GM12872 (cell line): Measurements from ENCODE around the gene POLD4.

Experiments
- TF ChIP-seq, protein P1 (sequence below): IDR thresholded peaks from 3 replicates; pipeline ENCODE4 v1.5.1; 2011; ENCODE audit warnings: low read depth, mild to moderate bottlenecking, low read length, moderate library complexity; ENCODE audit not compliant: insufficient read depth

Gene POLD4

DNA sequence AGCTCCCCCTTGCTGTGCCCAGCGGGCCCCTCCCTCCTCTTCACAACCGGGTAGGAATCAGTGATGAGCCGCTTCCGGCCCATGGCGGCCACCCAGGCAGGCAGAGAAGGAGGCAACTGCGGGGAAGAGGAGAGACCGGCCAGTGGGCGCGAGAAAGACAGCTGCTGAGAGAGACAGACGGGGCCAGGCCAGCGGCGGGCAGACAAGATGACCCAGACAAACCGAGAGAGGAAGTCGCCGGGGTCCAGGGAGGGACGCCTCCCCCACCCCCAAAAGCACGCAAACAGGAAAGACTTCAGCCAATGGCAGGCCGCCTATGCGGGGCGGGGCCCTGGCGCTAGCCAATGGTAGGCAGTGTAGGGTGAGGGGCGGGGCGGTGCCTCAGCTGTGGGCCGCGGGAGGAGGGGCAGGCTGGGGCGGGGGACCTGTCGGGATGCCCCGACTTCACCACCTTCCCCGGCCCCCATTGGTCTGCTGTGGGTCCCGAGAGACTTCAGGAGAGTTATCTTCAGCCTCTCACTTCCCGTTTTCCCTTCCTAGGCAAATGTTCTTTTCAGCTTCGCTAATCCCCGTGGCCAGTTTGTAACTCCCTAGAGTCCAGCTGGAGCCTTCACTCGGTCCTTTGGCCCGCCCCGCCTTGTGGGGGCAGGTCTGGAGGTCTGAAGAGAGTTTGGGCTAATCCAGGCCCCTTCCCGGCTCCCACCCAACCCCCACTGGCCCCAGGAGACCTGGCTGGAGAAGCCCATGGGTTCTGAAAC is at the start of gene POLD4:
Gene POLD4, minus strand, starts transcription at position 230 of the 758 bp plus-strand sequence. Its CDS starts 147 bp downstream, at position 83.
- TF ChIP-seq, protein P1, sequence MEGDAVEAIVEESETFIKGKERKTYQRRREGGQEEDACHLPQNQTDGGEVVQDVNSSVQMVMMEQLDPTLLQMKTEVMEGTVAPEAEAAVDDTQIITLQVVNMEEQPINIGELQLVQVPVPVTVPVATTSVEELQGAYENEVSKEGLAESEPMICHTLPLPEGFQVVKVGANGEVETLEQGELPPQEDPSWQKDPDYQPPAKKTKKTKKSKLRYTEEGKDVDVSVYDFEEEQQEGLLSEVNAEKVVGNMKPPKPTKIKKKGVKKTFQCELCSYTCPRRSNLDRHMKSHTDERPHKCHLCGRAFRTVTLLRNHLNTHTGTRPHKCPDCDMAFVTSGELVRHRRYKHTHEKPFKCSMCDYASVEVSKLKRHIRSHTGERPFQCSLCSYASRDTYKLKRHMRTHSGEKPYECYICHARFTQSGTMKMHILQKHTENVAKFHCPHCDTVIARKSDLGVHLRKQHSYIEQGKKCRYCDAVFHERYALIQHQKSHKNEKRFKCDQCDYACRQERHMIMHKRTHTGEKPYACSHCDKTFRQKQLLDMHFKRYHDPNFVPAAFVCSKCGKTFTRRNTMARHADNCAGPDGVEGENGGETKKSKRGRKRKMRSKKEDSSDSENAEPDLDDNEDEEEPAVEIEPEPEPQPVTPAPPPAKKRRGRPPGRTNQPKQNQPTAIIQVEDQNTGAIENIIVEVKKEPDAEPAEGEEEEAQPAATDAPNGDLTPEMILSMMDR = no peak

DNA sequence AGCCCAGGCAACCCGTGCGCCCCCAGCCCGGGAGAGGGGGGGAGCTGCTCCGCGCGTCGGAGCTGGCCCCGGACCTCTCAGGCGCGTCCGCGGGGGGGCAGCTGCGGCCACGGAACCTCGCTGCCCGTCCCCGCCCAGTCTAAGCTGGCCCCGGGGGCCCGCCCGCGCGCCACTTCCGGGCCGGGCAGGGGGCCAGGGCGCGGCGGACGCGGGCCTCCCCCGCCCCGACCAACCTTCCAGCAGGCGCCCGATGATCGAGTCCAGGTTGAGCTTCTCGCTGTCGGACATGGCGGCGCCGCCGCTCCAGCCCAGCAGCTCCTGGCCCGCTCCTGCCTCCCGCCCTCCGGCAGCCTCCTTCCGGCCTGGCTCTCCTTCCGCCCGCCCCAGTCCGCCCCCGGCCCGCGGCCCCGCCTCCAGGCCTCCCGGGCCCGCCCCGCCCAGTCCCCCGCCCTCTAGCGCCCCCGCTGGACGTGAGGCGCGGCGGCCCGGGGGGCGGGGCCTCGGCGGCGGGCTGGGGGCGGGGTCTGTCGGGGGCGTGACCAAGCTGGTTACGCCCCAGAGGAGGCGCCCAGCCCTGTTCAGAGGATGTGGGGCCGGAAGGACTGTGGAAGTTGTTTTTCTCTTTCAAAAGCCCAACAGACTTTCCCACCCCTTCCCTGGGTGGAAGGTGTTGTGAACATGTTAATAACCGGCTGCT is 48.3 kb upstream of the POLD4 start, which contains the start of gene PPP1CA:
Gene PPP1CA, minus strand, starts transcription at position 364 of the 697 bp plus-strand sequence. Its CDS starts 76 bp downstream, at position 288.
- TF ChIP-seq, protein P1 = peak; percentile 31; the same call in 1 of the 3 replicates

DNA sequence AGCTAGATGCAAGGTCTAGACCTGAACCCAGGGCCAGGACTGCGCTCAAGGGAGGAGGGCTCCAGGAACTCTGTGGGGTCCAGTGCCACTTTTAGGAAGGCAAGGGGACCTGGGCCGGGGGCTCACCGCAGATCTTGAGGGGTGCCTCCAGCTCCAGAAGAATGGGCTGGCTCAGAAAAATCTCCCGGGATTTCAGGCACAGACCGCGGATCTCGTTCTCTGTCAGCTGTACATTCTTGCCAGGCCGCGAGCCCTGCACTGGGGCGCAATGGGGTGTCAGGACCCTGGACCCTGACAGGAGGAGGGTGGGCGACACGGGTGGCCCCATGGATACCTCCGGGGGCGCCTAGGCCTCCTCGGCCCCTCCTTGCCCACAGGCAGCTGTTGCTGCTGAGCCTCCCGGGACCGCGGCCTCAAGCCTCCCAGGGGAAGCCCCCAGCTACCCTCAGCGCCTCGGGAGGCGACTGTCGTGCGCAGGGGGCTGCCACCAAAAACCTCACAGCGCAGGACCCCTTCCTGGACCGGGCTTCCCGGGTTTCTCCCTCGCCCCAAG is 47.7 kb upstream of the POLD4 start:
- TF ChIP-seq, protein P1 = no peak

DNA sequence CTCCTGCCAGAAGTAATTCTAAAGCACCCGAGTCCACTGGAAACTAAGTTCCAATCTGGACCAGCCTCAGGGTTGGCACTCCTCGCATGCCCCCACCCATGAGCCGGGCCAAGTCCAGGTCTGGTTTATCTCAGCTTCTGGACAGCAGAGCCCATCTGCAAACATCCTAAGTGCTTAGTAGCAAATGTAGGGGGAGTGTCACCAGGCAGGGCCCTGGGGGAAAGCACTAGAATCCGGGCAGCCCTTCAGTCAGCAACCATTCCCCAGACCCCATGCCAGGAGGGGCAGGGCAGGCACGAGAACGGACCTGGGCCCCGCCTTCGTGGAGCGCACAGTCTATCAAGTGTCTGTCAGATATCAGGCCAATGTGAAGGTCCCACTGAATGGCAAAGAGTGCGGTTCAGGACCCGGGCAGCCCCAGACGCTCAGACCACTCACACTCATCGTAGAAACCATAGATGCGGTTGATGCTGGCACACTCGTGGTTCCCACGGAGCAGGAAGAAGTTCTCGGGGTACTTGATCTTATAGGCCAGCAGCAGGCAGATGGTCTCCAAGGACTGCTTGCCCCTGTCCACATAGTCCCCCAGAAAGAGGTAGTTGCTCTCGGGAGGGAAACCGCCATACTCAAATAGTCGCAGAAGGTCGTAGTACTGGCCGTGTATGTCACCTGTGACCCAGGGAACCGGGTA is 47.0 kb upstream of the POLD4 start:
- TF ChIP-seq, protein P1 = no peak

DNA sequence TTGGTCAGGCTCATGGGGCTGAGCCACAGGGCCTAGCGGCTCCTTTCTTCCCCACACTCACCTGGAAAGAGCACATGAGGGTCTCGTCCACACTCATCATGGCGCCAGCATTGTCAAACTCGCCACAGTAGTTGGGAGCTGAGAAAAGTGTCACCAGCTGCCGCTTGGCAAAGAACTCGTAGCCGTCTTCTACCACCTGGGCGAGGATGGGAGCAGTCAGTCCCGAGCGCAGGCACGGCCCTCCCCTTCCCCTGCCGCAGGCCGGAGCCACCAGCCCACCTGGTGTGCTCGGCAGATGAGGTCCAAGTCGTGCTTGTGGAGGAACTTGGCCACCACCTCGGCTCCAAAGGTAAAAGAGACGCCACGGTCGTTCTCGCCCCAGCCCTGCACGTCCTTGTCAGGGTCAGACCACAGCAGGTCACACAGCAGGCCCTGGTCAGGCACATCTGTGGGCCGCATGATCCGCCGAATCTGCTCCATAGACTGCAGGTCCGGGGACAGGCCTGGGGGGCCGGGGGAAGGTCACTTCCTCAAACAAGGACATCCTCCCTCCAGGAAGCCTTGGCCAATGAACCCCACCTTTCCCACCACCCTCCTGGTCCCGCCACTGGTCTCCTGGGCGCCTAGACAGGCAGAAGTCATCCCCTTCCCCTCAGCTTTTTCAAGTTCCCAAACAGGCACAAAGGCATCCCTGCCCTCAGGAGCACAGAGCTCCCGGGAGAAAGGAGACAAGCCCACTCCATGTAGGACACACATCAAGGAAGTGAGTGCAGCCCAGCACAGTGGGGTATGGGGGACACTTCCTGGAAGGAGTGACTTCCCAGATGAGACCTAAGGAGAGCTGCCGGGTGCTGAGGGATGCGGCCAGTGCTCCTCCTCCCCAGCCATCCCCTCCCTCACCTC is 45.6 kb upstream of the POLD4 start:
- TF ChIP-seq, protein P1 = no peak

DNA sequence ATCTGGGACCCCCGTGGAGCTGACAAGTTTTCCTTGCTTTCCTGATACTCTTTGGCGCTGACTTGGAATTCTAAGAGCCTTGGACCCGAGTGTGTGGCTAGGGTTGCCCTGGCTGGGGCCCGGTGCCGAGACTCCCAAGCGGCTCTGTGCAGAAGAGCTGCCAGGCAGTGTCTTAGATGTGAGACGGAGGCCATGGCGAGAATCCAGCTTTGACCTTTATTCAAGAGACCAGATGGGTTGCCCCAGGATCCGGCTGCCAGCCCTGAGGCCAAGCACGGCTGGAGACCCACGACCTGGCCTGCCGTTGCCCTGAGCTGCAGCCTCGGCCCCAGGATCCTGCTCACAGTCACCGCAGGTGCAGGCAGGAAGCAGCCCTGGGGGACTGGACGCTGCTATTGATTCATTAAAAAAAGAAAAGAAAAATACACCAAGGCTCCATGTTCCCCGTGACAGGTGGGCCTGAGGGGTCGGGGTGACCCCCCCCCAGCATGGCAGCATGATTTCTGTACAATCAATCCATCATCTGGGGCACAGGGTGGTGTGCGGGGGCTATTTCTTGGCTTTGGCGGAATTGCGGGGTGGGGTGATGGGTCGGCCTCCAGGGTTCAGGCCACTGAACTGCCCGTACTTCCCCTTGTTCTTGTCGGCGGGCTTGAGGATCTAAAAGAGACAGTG is 44.8 kb upstream of the POLD4 start:
- TF ChIP-seq, protein P1 = no peak
